ENCODE data around the gene KCP. TPM values are rescaled to one million over a fixed set of nuclear protein-coding genes. Genes with fewer than 3 reads are reported as not detected.

Gene KCP
- total and polyA plus RNA-seq, 2 experiments from 2014 or later = 0.76 to 1.1 TPM

DNA sequence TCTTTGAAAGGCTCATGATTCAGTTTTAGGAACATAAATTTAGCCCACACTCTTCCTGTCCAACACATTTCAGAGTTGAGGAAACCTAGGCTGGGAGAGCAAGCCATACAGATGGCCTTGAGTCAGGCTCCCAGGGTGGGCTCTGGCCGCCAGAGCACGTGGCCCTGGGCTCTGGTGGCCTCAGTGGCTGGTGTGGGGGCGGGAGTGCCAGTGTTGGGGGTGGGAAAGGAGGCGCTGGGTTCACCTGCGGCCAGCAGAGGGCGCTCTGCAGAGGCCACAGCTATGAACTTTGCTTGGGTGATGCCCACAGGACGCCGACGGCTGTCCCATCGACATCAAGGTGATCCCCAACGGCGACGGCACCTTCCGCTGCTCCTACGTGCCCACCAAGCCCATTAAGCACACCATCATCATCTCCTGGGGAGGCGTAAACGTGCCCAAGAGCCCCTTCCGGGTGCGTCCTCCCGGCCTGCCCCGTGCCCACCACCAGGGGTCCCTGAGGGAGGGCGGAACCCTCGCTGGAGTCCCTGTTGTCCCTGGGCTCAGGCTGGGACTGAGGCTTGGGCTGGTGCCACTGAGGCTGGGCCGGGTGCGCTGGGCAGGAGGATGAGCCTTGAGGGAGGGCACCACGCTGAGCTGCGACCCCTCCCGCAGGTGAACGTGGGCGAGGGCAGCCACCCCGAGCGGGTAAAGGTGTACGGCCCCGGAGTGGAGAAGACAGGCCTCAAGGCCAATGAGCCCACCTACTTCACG, 68.4 kb downstream of the KCP start:
- ATAC-seq = peak; percentile 82
- Histone ChIP-seq H4K20me1 (replicated peaks; ENCODE audit: insufficient read depth) (no peaks in the 10 kb centered on the region), H3F3A (replicated peaks; ENCODE audit: low read depth) (no peaks in the 10 kb centered on the region), H3K27ac (ENCODE audit: low read depth) (no peak overlapping the region), H3K27me3 (ENCODE audit: insufficient read depth) (no peaks in the 10 kb centered on the region), H3K4me1 (ENCODE audit: insufficient read depth) (peaks cover 3% of the 10 kb centered on the region; the same call in 1 of the 2 replicates), H3K79me2 (replicated peaks; ENCODE audit: insufficient read depth) (no peaks in the 10 kb centered on the region), H3K4me2 (peak overlapping the region; percentile 43; the same call in 1 of the 2 replicates), H3K36me3 (ENCODE audit: insufficient read depth) (no peaks in the 10 kb centered on the region), H3K4me3 (no peak overlapping the region), H2AFZ (peak overlapping the region; percentile 74; the same call in 1 of the 2 replicates), H3K9me2 (ENCODE audit: insufficient read depth) (no peaks in the 10 kb centered on the region)
- DNase-seq (ENCODE audit: low spot score) = peak; percentile 82
- TF ChIP-seq CTCF (conservative IDR thresholded peaks at IDR 0.05; ENCODE audit: low read depth in 2 of 2) = peak; percentile 83 to 87
- no peak for TF ChIP-seq ETS1 (IDR thresholded peaks at IDR 0.05)
- H3K36me3 Mint-ChIP-seq (ENCODE audit: low read depth) = no peaks in the 10 kb centered on the region; the same call in 2 of the 3 replicates
- peaks cover 6% of the 10 kb centered on the region for H3K4me1 Mint-ChIP-seq
- no peak overlapping the region for H3K4me3 Mint-ChIP-seq
- H3K9me3 Mint-ChIP-seq = no peaks in the 10 kb centered on the region; the same call in 2 of the 3 replicates
- H3K27ac Mint-ChIP-seq = no peak overlapping the region
- H3K27me3 Mint-ChIP-seq (ENCODE audit: insufficient read depth, low read depth, poor library complexity) = peaks cover 12% of the 10 kb centered on the region

- peaks cover 6% of the 10 kb centered on the region for H3K4me1 Mint-ChIP-seq
- no peaks in the 10 kb centered on the region; the same call in 2 of the 3 replicates for H3K9me3 Mint-ChIP-seq
- no peaks in the 10 kb centered on the region for H3K79me2 ChIP-seq (replicated peaks; ENCODE audit: insufficient read depth)
- no peak overlapping the region for H3K4me3 Mint-ChIP-seq
- TF ChIP-seq EZH2 (IDR thresholded peaks at IDR 0.05; ENCODE audit: low read depth, unreplicated experiment) = no peak
- no peak for TF ChIP-seq NANOG (IDR thresholded peaks at IDR 0.05; ENCODE audit: borderline replicate concordance)
- TF ChIP-seq POLR2AphosphoS5 (IDR thresholded peaks at IDR 0.05; ENCODE audit: low read depth) = no peak
- TF ChIP-seq CTCF (conservative IDR thresholded peaks at IDR 0.05; ENCODE audit: low read depth in 2 of 2) = no peak
- TF ChIP-seq REST (IDR thresholded peaks at IDR 0.05; ENCODE audit: unreplicated experiment) = no peak
- no peak for TF ChIP-seq EZH2phosphoT487 (IDR thresholded peaks at IDR 0.05; ENCODE audit: unreplicated experiment)
- TF ChIP-seq ETS1 (IDR thresholded peaks at IDR 0.05) = no peak
- no peak for TF ChIP-seq CREB1 (CRISPR knock-in tag; IDR thresholded peaks at IDR 0.05; ENCODE audit: low read depth)
- no peak for TF ChIP-seq ZNF114 (CRISPR knock-in tag; IDR thresholded peaks at IDR 0.05)
- peaks cover 12% of the 10 kb centered on the region for H3K27me3 Mint-ChIP-seq (ENCODE audit: insufficient read depth, low read depth, poor library complexity)
- H3K27ac Mint-ChIP-seq = no peak overlapping the region
- DNase-seq (ENCODE audit: low spot score) = no peak
- H2AFZ ChIP-seq = no peak overlapping the region
- H3K4me1 ChIP-seq (ENCODE audit: insufficient read depth) = peaks cover 3% of the 10 kb centered on the region; the same call in 1 of the 2 replicates
- no peaks in the 10 kb centered on the region for H3F3A ChIP-seq (replicated peaks; ENCODE audit: low read depth)
- H3K27ac ChIP-seq (ENCODE audit: low read depth) = no peak overlapping the region
- no peak overlapping the region for H3K4me3 ChIP-seq
- no peaks in the 10 kb centered on the region for H3K9me2 ChIP-seq (ENCODE audit: insufficient read depth)
- no peak for ATAC-seq
- no peak overlapping the region for H3K4me2 ChIP-seq
- no peaks in the 10 kb centered on the region; the same call in 2 of the 3 replicates for H3K36me3 Mint-ChIP-seq (ENCODE audit: low read depth)
- H3K36me3 ChIP-seq (ENCODE audit: insufficient read depth) = no peaks in the 10 kb centered on the region
- H3K27me3 ChIP-seq (ENCODE audit: insufficient read depth) = no peaks in the 10 kb centered on the region
- no peaks in the 10 kb centered on the region for H4K20me1 ChIP-seq (replicated peaks; ENCODE audit: insufficient read depth)
Measured at GRCh38 chr7:128841171-128841690, 69.3 kb downstream of the KCP start.
